Activated CD8-positive, alpha-beta T cell treated with anti-CD3 and anti-CD28 coated beads for 36 hours (primary cell): ENCODE measurements around the gene GPR162. TPM values are rescaled to one million over a fixed set of nuclear protein-coding genes. Genes with fewer than 3 reads are reported as not detected.

Source experiments
- ATAC-seq: fragments of 200-7000 bp; cut with Tn5 transposase; one replicate; pipeline ENCODE4 v1.10.0; 2021; ENCODE audit warnings: mild to moderate bottlenecking, moderate library complexity
- CTCF ChIA-PET: fragments of 350-600 bp; sonication (Branson Sonifier 250); formaldehyde crosslinking; loops from one replicate; lab custom pipeline; 2021; ENCODE audit warnings: antibody characterized with exemption; lab: Charles Lee
- POLR2A ChIA-PET: fragments of 350-600 bp; sonication (Branson Sonifier 250); formaldehyde crosslinking; loops from one replicate; lab custom pipeline; 2021; ENCODE audit warnings: antibody characterized with exemption; lab: Charles Lee
- DNase-seq: peaks from one replicate; pipeline ENCODE4 v3.0.0-alpha.2; 2020
- H3K27ac Mint-ChIP-seq: one replicate; pipeline ENCODE4 v1.8.0; 2021; ENCODE audit warnings: mild to moderate bottlenecking, mixed read lengths
- H3K27me3 Mint-ChIP-seq: one replicate; pipeline ENCODE4 v1.8.0; 2021; ENCODE audit warnings: mixed read lengths
- H3K36me3 Mint-ChIP-seq: one replicate; pipeline ENCODE4 v1.8.0; 2021; ENCODE audit warnings: low read depth, mixed read lengths
- H3K4me1 Mint-ChIP-seq: one replicate; pipeline ENCODE4 v1.8.0; 2021; ENCODE audit warnings: low read depth, mixed read lengths
- H3K4me3 Mint-ChIP-seq: one replicate; pipeline ENCODE4 v1.8.0; 2021; ENCODE audit warnings: mild to moderate bottlenecking, moderate library complexity, mixed read lengths
- H3K9me3 Mint-ChIP-seq: one replicate; pipeline ENCODE4 v1.8.0; 2021; ENCODE audit warnings: mixed read lengths
- intact Hi-C: fragments of 100-400 bp; cut with micrococcal nuclease; formaldehyde crosslinking; loops from one replicate; pipeline ENCODE4 v1.10.0; 2022
- total RNA-seq, 2 experiments: library from RNA; stranded (reverse); gene quantifications; one replicate each; pipeline ENCODE4 v1.2.3, GENCODE V29; 2021
- TF ChIP-seq, protein P1 (sequence below): fragments of 200-600 bp; IDR thresholded peaks from one replicate; pipeline ENCODE4 v1.8.0; 2022; ENCODE audit warnings: antibody characterized with exemption, mild to moderate bottlenecking

Gene GPR162
- total RNA-seq, 2 experiments from 2014 or later = 2.0 to 2.1 TPM

DNA sequence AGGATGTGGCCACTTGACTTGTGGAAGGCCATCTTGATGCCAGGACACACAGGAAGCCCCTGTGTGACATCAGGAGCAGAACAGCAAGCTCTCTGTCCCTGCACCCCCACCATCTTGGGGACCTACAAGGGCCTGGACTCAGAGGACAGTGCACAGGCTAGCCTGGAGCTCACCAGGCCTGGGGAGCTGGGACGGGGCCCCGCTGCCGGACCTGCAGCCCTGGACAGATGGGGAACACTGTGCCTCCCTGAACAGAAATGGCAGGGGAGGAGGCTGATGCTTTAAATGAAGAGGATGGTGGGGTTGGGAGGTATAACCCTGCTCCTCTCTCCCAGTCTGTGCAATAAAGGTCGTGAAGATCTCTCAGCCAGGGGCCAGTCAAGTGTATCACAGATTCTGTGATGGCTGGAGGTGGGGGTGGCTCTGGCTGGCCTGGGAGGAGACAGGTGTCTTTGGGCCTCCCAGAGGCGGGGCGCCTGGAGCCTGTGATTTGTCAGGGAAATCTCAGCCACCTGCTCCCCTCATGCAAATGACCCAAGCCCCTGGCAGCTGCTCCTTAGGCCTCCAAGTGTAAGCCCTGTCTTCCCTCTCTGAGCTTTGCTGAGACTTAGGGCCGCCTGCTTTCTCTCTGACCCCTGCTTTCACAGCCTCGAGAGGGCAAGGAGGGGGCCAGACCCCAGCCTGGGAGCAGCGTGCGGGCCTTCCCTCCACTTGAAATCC is 18.0 kb downstream of the GPR162 start:
- H3K4me1 Mint-ChIP-seq = peaks cover 5% of the 10 kb centered on the region
- ATAC-seq = no peak
- H3K27me3 Mint-ChIP-seq = no peaks in the 10 kb centered on the region
- no peak overlapping the region for H3K4me3 Mint-ChIP-seq
- POLR2A ChIA-PET = interaction anchor here (0.8 to 1.5 kb wide), 6 partner anchors 12 to 87 kb away, joined by 3 to 7 read pairs (median 4); partner anchors contain the start of genes CDCA3, MLF2, TPI1 and USP5
- H3K27ac Mint-ChIP-seq = no peak overlapping the region
- no peak for DNase-seq
- no peaks in the 10 kb centered on the region for H3K9me3 Mint-ChIP-seq
- intact Hi-C loops = no loop called here
- TF ChIP-seq, protein P1, sequence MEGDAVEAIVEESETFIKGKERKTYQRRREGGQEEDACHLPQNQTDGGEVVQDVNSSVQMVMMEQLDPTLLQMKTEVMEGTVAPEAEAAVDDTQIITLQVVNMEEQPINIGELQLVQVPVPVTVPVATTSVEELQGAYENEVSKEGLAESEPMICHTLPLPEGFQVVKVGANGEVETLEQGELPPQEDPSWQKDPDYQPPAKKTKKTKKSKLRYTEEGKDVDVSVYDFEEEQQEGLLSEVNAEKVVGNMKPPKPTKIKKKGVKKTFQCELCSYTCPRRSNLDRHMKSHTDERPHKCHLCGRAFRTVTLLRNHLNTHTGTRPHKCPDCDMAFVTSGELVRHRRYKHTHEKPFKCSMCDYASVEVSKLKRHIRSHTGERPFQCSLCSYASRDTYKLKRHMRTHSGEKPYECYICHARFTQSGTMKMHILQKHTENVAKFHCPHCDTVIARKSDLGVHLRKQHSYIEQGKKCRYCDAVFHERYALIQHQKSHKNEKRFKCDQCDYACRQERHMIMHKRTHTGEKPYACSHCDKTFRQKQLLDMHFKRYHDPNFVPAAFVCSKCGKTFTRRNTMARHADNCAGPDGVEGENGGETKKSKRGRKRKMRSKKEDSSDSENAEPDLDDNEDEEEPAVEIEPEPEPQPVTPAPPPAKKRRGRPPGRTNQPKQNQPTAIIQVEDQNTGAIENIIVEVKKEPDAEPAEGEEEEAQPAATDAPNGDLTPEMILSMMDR = no peak
- CTCF ChIA-PET = interaction anchor here (1.6 to 3.0 kb wide), 6 partner anchors 11 to 86 kb away, joined by 4 to 15 read pairs (median 6); partner anchors contain the start of genes CDCA3, MLF2, P3H3 and SPSB2
- no peaks in the 10 kb centered on the region for H3K36me3 Mint-ChIP-seq

DNA sequence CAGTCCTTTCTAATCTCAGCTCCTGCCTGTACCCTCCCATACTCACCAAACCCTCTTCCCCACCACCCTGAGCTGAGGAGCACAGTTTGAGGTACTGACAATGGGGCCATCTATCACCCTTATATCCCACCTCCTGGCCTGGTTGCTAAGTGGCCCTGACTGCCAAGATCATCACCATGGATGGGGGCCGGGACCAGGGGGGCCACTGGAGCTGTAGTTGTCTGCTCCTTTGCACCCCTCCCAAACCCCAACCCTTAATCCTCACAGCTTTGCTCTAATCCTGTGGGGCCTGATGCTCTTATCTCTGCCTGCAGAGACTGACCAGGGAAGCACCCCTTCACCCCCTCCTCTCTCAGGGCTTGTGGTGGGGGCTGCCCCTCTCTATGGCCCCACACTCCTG is 18.7 kb downstream of the GPR162 start:
- no peak for DNase-seq
- POLR2A ChIA-PET = interaction anchor here (1.0 to 1.5 kb wide), 3 partner anchors 11 to 88 kb away, joined by 3 to 7 read pairs (median 4); partner anchors contain the start of genes CDCA3, MLF2, TPI1 and USP5

DNA sequence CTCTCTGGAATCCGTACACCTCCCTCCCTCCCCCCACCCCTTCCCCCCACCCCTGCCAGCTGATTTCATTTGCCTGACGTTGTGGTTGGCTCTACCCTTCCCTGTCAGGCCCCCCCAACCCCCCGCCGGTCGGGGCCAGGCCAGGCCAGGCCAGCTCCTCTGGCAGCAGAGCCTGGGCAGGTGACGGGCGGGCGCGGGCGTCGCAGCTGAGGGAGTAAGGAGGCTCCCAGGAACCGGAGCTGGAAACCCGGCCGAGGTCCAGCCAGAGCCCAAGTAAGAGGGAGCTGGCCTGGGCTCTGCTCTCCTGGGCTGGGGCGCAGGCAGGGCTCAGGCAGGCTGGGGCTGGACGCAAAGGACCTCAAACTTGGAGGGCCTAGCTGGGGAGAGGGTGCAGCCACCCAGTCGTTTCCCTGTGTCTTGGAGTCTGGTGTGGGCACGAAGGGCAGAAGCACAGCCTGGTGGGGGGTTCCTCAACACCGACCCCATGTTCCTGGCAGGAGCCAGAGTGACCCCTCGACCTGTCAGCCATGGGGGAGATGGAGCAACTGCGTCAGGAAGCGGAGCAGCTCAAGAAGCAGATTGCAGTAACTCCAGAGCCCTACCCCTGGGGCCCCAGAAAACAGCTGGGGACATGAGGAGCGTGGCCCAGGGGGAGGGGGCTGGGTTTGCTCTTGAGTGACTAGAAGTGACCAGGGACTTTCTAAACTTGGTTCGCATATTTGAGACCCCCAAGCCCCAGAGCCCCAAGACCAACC is 19.3 kb downstream of the GPR162 start, which contains the start of gene GNB3:
TSS of gene GNB3 (plus strand) at position 165 of the 755 bp plus-strand sequence. CDS start at position 528, 363 bp downstream.
- CTCF ChIA-PET = interaction anchor here (0.7 to 3.0 kb wide), 5 partner anchors 9 to 88 kb away, joined by 3 to 15 read pairs (median 7); partner anchors contain the start of genes CDCA3, MLF2 and SPSB2
- Mint-ChIP-seq H3K4me1 (no peaks in the 10 kb centered on the region), H3K27ac (no peak within 1 kb of the TSS), H3K9me3 (no peaks in the 10 kb centered on the region), H3K36me3 (peaks cover 4% of the 10 kb centered on the region), H3K4me3 (no peak within 1 kb of the TSS), H3K27me3 (no peaks in the 10 kb centered on the region)
- DNase-seq (no peak), ATAC-seq (no peak)
- POLR2A ChIA-PET = interaction anchor here (1.0 to 2.8 kb wide), 5 partner anchors 8 to 117 kb away, joined by 3 to 10 read pairs (median 7); partner anchors contain the start of genes CDCA3, COPS7A, TPI1 and USP5
- intact Hi-C loops = no loop called here
- TF ChIP-seq, protein P1 = no peak

More for the DNA sequence above, 18.7 kb downstream of the GPR162 start:
- no peak for ATAC-seq
- H3K36me3 Mint-ChIP-seq = peaks cover 2% of the 10 kb centered on the region
- intact Hi-C loops = no loop called here
- no peaks in the 10 kb centered on the region for H3K27me3 Mint-ChIP-seq
- CTCF ChIA-PET = interaction anchor here (1.6 to 3.0 kb wide), 6 partner anchors 10 to 87 kb away, joined by 4 to 15 read pairs (median 6); partner anchors contain the start of genes CDCA3, MLF2, P3H3 and SPSB2
- no peak overlapping the region for H3K4me3 Mint-ChIP-seq
- no peaks in the 10 kb centered on the region for H3K9me3 Mint-ChIP-seq
- peaks cover 2% of the 10 kb centered on the region for H3K4me1 Mint-ChIP-seq
- H3K27ac Mint-ChIP-seq = no peak overlapping the region
- TF ChIP-seq, protein P1 = no peak

DNA sequence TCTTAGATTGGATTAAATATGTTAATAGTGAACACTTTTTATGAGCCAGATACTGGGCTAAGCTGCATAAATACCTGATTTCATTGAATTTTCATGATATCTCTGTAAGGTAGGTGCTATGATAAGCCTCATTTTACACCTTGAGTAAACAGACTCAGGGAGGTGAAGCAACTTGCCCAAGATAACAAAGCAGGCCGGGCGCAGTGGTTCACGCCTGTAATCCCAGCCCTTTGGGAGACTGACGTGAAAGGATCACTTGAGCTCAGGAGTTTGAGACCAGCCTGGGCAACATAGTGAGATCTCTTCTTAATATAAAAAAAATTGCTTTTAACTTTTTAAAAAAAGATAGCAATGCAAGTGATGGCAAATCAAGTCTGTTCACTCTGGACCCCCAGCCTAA is 20.5 kb downstream of the GPR162 start:
- no peaks in the 10 kb centered on the region for H3K4me1 Mint-ChIP-seq
- no peaks in the 10 kb centered on the region for H3K9me3 Mint-ChIP-seq
- ATAC-seq (no peak), DNase-seq (no peak)
- H3K36me3 Mint-ChIP-seq = peaks cover 6% of the 10 kb centered on the region
- ChIA-PET CTCF (interaction anchor here (0.7 to 2.0 kb wide), 5 partner anchors 9 to 89 kb away, joined by 3 to 5 read pairs (median 3); partner anchors contain the start of genes CDCA3, MLF2 and USP5), POLR2A (interaction anchor here (1.4 to 2.8 kb wide), 4 partner anchors 9 to 118 kb away, joined by 4 to 10 read pairs (median 6); partner anchors contain the start of genes CDCA3, COPS7A, TPI1 and USP5)
- TF ChIP-seq, protein P1 = no peak
- H3K27ac Mint-ChIP-seq = no peak overlapping the region
- intact Hi-C loops = no loop called here
- no peak overlapping the region for H3K4me3 Mint-ChIP-seq
- no peaks in the 10 kb centered on the region for H3K27me3 Mint-ChIP-seq
